WTC11 (cell line): ENCODE measurements around the gene ITGA2. TPM values are rescaled to one million over a fixed set of nuclear protein-coding genes. Genes with fewer than 3 reads are reported as not detected.

Source experiments
- ATAC-seq: fragments of 200-7000 bp; cut with Tn5 transposase; 2 replicates; pipeline ENCODE4 v1.10.0; 2021; ENCODE audit warnings: mild to moderate bottlenecking, moderate library complexity
- CTCF ChIA-PET: fragments of 300-600 bp; sonication (Branson Sonifier 250); formaldehyde crosslinking; loops from one replicate; lab custom pipeline; 2021; ENCODE audit warnings: antibody characterized with exemption; lab: Charles Lee
- POLR2A ChIA-PET: fragments of 350-600 bp; sonication (Branson Sonifier 250); formaldehyde crosslinking; loops from one replicate; lab custom pipeline; 2021; ENCODE audit warnings: antibody characterized with exemption; lab: Charles Lee
- DNase-seq: peaks from one replicate; pipeline ENCODE4 v3.0.0; 2021; ENCODE audit warnings: low spot score
- H3K27ac Mint-ChIP-seq: 2 replicates; pipeline ENCODE4 v1.8.0; 2021; ENCODE audit warnings: mixed read lengths
- H3K27me3 Mint-ChIP-seq: 2 replicates; pipeline ENCODE4 v1.8.0; 2021; ENCODE audit warnings: low read depth, mild to moderate bottlenecking, moderate library complexity, mixed read lengths
- H3K36me3 Mint-ChIP-seq: 2 replicates; pipeline ENCODE4 v1.8.0; 2021; ENCODE audit warnings: mixed read lengths
- H3K4me1 Mint-ChIP-seq: 2 replicates; pipeline ENCODE4 v1.8.0; 2022; ENCODE audit warnings: mixed read lengths
- H3K4me3 Mint-ChIP-seq: 2 replicates; pipeline ENCODE4 v1.8.0; 2021; ENCODE audit warnings: mild to moderate bottlenecking, moderate library complexity, mixed read lengths
- H3K9me3 Mint-ChIP-seq: 2 replicates; pipeline ENCODE4 v1.8.0; 2021; ENCODE audit warnings: mixed read lengths
- E2F5 ChIP-seq: sonication (generic); formaldehyde crosslinking; IDR thresholded peaks from 2 replicates; pipeline ENCODE4 v1.8.1; 2022; ENCODE audit warnings: mild to moderate bottlenecking, moderate library complexity, missing genetic modification reagents
- FOXK1 ChIP-seq: sonication (generic); formaldehyde crosslinking; IDR thresholded peaks from 2 replicates; pipeline ENCODE4 v1.8.0; 2022; ENCODE audit warnings: mild to moderate bottlenecking, moderate library complexity, missing genetic modification reagents
- FOXP4 ChIP-seq: sonication (generic); formaldehyde crosslinking; IDR thresholded peaks from 2 replicates; pipeline ENCODE4 v1.8.0; 2022; ENCODE audit warnings: mild to moderate bottlenecking, missing genetic modification reagents
- GTF2I ChIP-seq: fragments of 250-450 bp; sonication (Bioruptor Pico); conservative IDR thresholded peaks from 2 replicates; pipeline ENCODE4 v1.4.0; 2021; ENCODE audit warnings: mild to moderate bottlenecking
- HMGXB4 ChIP-seq: sonication (generic); formaldehyde crosslinking; IDR thresholded peaks from 2 replicates; pipeline ENCODE4 v1.8.1; 2023; ENCODE audit warnings: mild to moderate bottlenecking, moderate library complexity, missing genetic modification reagents
- IRF2 ChIP-seq: sonication (generic); formaldehyde crosslinking; IDR thresholded peaks from 2 replicates; pipeline ENCODE4 v1.8.0; 2022; ENCODE audit warnings: low read depth, missing genetic modification reagents, borderline replicate concordance
- KAT7 ChIP-seq: sonication (generic); formaldehyde crosslinking; IDR thresholded peaks from 2 replicates; pipeline ENCODE4 v1.8.1; 2023; ENCODE audit warnings: missing genetic modification reagents, mild to moderate bottlenecking, borderline replicate concordance
- ZBTB21 ChIP-seq: sonication (generic); formaldehyde crosslinking; IDR thresholded peaks from 2 replicates; pipeline ENCODE4 v1.8.1; 2023; ENCODE audit warnings: mild to moderate bottlenecking, missing genetic modification reagents, borderline replicate concordance
- ZNF317 ChIP-seq: sonication (generic); formaldehyde crosslinking; IDR thresholded peaks from 2 replicates; pipeline ENCODE4 v1.8.1; 2023; ENCODE audit warnings: low read depth, mild to moderate bottlenecking, moderate library complexity, missing genetic modification reagents, borderline replicate concordance
- ZSCAN18 ChIP-seq: fragments of 250-450 bp; sonication (Bioruptor Pico); IDR thresholded peaks from 2 replicates; pipeline ENCODE4 v2.1.2; 2022; ENCODE audit warnings: mild to moderate bottlenecking, moderate library complexity
- total RNA-seq: library from RNA; stranded (reverse); gene quantifications from 3 replicates; pipeline ENCODE4 v1.2.3, GENCODE V29; 2021
- TF ChIP-seq, protein P1 (sequence below): sonication (generic); formaldehyde crosslinking; IDR thresholded peaks from 2 replicates; pipeline ENCODE4 v1.8.0; 2022; ENCODE audit warnings: missing genetic modification reagents
- TF ChIP-seq, protein P2 (sequence below): sonication (generic); formaldehyde crosslinking; conservative IDR thresholded peaks from 2 replicates; pipeline ENCODE4 v1.8.1; 2023; ENCODE audit warnings: mild to moderate bottlenecking, low read depth, missing genetic modification reagents, moderate library complexity
- TF ChIP-seq, protein P3 (sequence below): sonication (generic); formaldehyde crosslinking; IDR thresholded peaks from 2 replicates; pipeline ENCODE4 v1.8.0; 2023; ENCODE audit warnings: missing genetic modification reagents
- TF ChIP-seq, protein P4 (sequence below): sonication (generic); formaldehyde crosslinking; conservative IDR thresholded peaks from 2 replicates; pipeline ENCODE4 v1.8.1; 2022; ENCODE audit warnings: mild to moderate bottlenecking, missing genetic modification reagents
- TF ChIP-seq, protein P5 (sequence below): sonication (generic); formaldehyde crosslinking; IDR thresholded peaks from 2 replicates; pipeline ENCODE4 v1.8.1; 2022; ENCODE audit warnings: low read depth, missing genetic modification reagents, borderline replicate concordance
- TF ChIP-seq, protein P6 (sequence below): sonication (generic); formaldehyde crosslinking; IDR thresholded peaks from 2 replicates; pipeline ENCODE4 v1.8.0; 2022; ENCODE audit warnings: mild to moderate bottlenecking, missing genetic modification reagents

The ITGA2 gene
- total RNA-seq, 1 experiment from 2014 or later = 5.5 TPM

GRCh38 chr5:52956915-52957747, 32.0 kb upstream of the ITGA2 start:
- peak; percentile 57 for ATAC-seq
- ChIA-PET CTCF (interaction anchor here (1.1 to 2.5 kb wide), 2 partner anchors 9 to 42 kb away, joined by 4 to 6 read pairs; no protein-coding TSS in a partner anchor), POLR2A (no interaction called here)
- no peak overlapping the region for H3K4me3 Mint-ChIP-seq
- no peaks in the 10 kb centered on the region for H3K27me3 Mint-ChIP-seq
- peak overlapping the region; percentile 1; the same call in 1 of the 2 replicates for H3K27ac Mint-ChIP-seq
- no peaks in the 10 kb centered on the region for H3K9me3 Mint-ChIP-seq
- no peak for TF ChIP-seq IRF2
- TF ChIP-seq, protein P1, sequence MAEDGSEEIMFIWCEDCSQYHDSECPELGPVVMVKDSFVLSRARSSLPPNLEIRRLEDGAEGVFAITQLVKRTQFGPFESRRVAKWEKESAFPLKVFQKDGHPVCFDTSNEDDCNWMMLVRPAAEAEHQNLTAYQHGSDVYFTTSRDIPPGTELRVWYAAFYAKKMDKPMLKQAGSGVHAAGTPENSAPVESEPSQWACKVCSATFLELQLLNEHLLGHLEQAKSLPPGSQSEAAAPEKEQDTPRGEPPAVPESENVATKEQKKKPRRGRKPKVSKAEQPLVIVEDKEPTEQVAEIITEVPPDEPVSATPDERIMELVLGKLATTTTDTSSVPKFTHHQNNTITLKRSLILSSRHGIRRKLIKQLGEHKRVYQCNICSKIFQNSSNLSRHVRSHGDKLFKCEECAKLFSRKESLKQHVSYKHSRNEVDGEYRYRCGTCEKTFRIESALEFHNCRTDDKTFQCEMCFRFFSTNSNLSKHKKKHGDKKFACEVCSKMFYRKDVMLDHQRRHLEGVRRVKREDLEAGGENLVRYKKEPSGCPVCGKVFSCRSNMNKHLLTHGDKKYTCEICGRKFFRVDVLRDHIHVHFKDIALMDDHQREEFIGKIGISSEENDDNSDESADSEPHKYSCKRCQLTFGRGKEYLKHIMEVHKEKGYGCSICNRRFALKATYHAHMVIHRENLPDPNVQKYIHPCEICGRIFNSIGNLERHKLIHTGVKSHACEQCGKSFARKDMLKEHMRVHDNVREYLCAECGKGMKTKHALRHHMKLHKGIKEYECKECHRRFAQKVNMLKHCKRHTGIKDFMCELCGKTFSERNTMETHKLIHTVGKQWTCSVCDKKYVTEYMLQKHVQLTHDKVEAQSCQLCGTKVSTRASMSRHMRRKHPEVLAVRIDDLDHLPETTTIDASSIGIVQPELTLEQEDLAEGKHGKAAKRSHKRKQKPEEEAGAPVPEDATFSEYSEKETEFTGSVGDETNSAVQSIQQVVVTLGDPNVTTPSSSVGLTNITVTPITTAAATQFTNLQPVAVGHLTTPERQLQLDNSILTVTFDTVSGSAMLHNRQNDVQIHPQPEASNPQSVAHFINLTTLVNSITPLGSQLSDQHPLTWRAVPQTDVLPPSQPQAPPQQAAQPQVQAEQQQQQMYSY (CRISPR knock-in tag) = no peak
- TF ChIP-seq FOXK1 (CRISPR knock-in tag) = no peak
- TF ChIP-seq GTF2I = no peak
- no peak for TF ChIP-seq FOXP4 (CRISPR knock-in tag)
- H3K36me3 Mint-ChIP-seq = no peaks in the 10 kb centered on the region
- no peak for DNase-seq
- peaks cover 18% of the 10 kb centered on the region for H3K4me1 Mint-ChIP-seq

GRCh38 chr5:52961274-52961681, 27.9 kb upstream of the ITGA2 start:
- ChIA-PET POLR2A (no interaction called here), CTCF (interaction anchor here (1.6 kb wide), 1 partner anchor 13 kb away, joined by 5 read pairs; no protein-coding TSS in a partner anchor)
- Mint-ChIP-seq H3K9me3 (peaks cover 5% of the 10 kb centered on the region; the same call in 1 of the 2 replicates), H3K4me1 (peaks cover 17% of the 10 kb centered on the region), H3K27ac (no peak overlapping the region), H3K4me3 (no peak overlapping the region), H3K36me3 (no peaks in the 10 kb centered on the region), H3K27me3 (no peaks in the 10 kb centered on the region)
- ATAC-seq = no peak
- no peak for DNase-seq
- TF ChIP-seq ZNF317 (CRISPR knock-in tag) = no peak
- no peak for TF ChIP-seq HMGXB4
- TF ChIP-seq, protein P2, sequence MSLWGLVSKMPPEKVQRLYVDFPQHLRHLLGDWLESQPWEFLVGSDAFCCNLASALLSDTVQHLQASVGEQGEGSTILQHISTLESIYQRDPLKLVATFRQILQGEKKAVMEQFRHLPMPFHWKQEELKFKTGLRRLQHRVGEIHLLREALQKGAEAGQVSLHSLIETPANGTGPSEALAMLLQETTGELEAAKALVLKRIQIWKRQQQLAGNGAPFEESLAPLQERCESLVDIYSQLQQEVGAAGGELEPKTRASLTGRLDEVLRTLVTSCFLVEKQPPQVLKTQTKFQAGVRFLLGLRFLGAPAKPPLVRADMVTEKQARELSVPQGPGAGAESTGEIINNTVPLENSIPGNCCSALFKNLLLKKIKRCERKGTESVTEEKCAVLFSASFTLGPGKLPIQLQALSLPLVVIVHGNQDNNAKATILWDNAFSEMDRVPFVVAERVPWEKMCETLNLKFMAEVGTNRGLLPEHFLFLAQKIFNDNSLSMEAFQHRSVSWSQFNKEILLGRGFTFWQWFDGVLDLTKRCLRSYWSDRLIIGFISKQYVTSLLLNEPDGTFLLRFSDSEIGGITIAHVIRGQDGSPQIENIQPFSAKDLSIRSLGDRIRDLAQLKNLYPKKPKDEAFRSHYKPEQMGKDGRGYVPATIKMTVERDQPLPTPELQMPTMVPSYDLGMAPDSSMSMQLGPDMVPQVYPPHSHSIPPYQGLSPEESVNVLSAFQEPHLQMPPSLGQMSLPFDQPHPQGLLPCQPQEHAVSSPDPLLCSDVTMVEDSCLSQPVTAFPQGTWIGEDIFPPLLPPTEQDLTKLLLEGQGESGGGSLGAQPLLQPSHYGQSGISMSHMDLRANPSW (CRISPR knock-in tag) = no peak
- no peak for TF ChIP-seq E2F5 (CRISPR knock-in tag)
- TF ChIP-seq KAT7 (CRISPR knock-in tag) = no peak
- TF ChIP-seq, protein P3, sequence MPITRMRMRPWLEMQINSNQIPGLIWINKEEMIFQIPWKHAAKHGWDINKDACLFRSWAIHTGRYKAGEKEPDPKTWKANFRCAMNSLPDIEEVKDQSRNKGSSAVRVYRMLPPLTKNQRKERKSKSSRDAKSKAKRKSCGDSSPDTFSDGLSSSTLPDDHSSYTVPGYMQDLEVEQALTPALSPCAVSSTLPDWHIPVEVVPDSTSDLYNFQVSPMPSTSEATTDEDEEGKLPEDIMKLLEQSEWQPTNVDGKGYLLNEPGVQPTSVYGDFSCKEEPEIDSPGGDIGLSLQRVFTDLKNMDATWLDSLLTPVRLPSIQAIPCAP (CRISPR knock-in tag) = no peak
- TF ChIP-seq, protein P4, sequence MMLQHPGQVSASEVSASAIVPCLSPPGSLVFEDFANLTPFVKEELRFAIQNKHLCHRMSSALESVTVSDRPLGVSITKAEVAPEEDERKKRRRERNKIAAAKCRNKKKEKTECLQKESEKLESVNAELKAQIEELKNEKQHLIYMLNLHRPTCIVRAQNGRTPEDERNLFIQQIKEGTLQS (CRISPR knock-in tag) = no peak
- TF ChIP-seq, protein P5, sequence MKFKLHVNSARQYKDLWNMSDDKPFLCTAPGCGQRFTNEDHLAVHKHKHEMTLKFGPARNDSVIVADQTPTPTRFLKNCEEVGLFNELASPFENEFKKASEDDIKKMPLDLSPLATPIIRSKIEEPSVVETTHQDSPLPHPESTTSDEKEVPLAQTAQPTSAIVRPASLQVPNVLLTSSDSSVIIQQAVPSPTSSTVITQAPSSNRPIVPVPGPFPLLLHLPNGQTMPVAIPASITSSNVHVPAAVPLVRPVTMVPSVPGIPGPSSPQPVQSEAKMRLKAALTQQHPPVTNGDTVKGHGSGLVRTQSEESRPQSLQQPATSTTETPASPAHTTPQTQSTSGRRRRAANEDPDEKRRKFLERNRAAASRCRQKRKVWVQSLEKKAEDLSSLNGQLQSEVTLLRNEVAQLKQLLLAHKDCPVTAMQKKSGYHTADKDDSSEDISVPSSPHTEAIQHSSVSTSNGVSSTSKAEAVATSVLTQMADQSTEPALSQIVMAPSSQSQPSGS (CRISPR knock-in tag) = no peak
- no peak for TF ChIP-seq ZSCAN18
- no peak for TF ChIP-seq ZBTB21 (CRISPR knock-in tag)
- TF ChIP-seq, protein P6, sequence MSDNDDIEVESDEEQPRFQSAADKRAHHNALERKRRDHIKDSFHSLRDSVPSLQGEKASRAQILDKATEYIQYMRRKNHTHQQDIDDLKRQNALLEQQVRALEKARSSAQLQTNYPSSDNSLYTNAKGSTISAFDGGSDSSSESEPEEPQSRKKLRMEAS (CRISPR knock-in tag) = no peak
